Suprapubic skin (tissue), 4 donors: ENCODE measurements around the gene WNT6.

Experiments
- CTCF ChIP-seq, 2 donors: fragments of 200-600 bp in 1 of 2; fragments of 450-650 bp in 1 of 2; sonication (generic) in 1 of 2; IDR thresholded peaks; one replicate each; pipeline ENCODE4 v1.5.1; 2016 to 2019; ENCODE audit warnings: antibody characterized with exemption in 2 of 2, mild to moderate bottlenecking in 1 of 2, moderate library complexity in 1 of 2
- EP300 ChIP-seq: sonication (generic); formaldehyde crosslinking; IDR thresholded peaks from one replicate; pipeline ENCODE4 v1.6.1; 2017; ENCODE audit warnings: antibody characterized with exemption
- POLR2A ChIP-seq, 2 donors: fragments of 450-650 bp; IDR thresholded peaks; one replicate each; pipeline ENCODE4 v1.6.1; 2017; ENCODE audit warnings: antibody characterized with exemption in 2 of 2, mild to moderate bottlenecking in 2 of 2, moderate library complexity in 2 of 2
- POLR2AphosphoS5 ChIP-seq, 3 donors: sonication (generic); formaldehyde crosslinking; IDR thresholded peaks; one replicate each; pipeline ENCODE4 v1.6.1; 2017; ENCODE audit warnings: antibody characterized with exemption in 3 of 3

GRCh38 chr2:218902427-218902826 is 42.8 kb downstream of the WNT6 start:
- TF ChIP-seq POLR2A (IDR thresholded peaks at IDR 0.05) (no peak), CTCF (IDR thresholded peaks at IDR 0.05) (no peak), POLR2AphosphoS5 (IDR thresholded peaks at IDR 0.05) (no peak), EP300 (no peak)
